SK-N-SH (cell line): ENCODE results near the gene PIGM. TPM values are rescaled to one million over a fixed set of nuclear protein-coding genes. Genes with fewer than 3 reads are reported as not detected.
A peak's percentile ranks its signal among the peaks of the same experiment; 100 is the strongest.

Source experiments
- CTCF ChIA-PET: fragments of 300-600, 350-600 bp; formaldehyde crosslinking; extraction: SDS; loops from one replicate; lab custom pipeline; 2021; lab: Yijun Ruan, JAX
- POLR2A ChIA-PET: fragments of 350-600 bp; sonication (Branson Sonifier 250); formaldehyde crosslinking; extraction: SDS; loops from one replicate; lab custom pipeline; 2020; ENCODE audit warnings: antibody characterized with exemption, inconsistent platforms; lab: Yijun Ruan, JAX
- DNase-seq: peaks from one replicate; pipeline ENCODE4 v3.0.0; 2012
- H2AFZ ChIP-seq: fragments of 200-600 bp; sonication (generic); 2 replicates; pipeline ENCODE4 v1.8.1; 2016; ENCODE audit warnings: antibody characterized with exemption, mild to moderate bottlenecking, low read depth
- H3F3A ChIP-seq: fragments of 200-600 bp; sonication (generic); replicated peaks from 2 replicates; pipeline ENCODE3; 2016; ENCODE audit warnings: antibody characterized with exemption, mild to moderate bottlenecking; ENCODE audit not compliant: insufficient read depth
- H3K27ac ChIP-seq, 2 experiments: fragments of 200-500 bp in 1 of 2; fragments of 200-600 bp in 1 of 2; sonication (Bioruptor generic) in 1 of 2; sonication (generic), shearing (Covaris generic) in 1 of 2; 2 replicates each; pipeline versions ENCODE4 v1.5.1 to v1.6.1; 2014 to 2016; ENCODE audit warnings: low read depth in 2 of 2, inconsistent platforms in 1 of 2, low read length in 1 of 2, mild to moderate bottlenecking in 1 of 2, mixed read lengths in 1 of 2
- H3K27me3 ChIP-seq: fragments of 200-600 bp; sonication (generic), shearing (Covaris generic); 2 replicates; pipeline ENCODE4 v1.6.1; 2016; ENCODE audit warnings: mixed run types; ENCODE audit not compliant: insufficient read depth
- H3K36me3 ChIP-seq, 2 experiments: fragments of 200-500 bp in 1 of 2; fragments of 200-600 bp in 1 of 2; sonication (Bioruptor generic) in 1 of 2; sonication (generic) in 1 of 2; replicated peaks in 1 of 2; 2 replicates each; pipeline versions ENCODE3 to v1.5.1; 2014 to 2016; ENCODE audit warnings: low read length in 1 of 2, mild to moderate bottlenecking in 1 of 2; ENCODE audit not compliant: insufficient read depth in 2 of 2, control insufficient read depth in 1 of 2
- H3K4me1 ChIP-seq, 2 experiments: fragments of 200-500 bp in 1 of 2; fragments of 200-600 bp in 1 of 2; sonication (Bioruptor generic) in 1 of 2; sonication (generic), shearing (Covaris generic) in 1 of 2; 2 replicates each; pipeline versions ENCODE4 v1.5.1 to v1.6.1; 2014 to 2016; ENCODE audit warnings: low read depth in 1 of 2, low read length in 1 of 2, mixed run types in 1 of 2; ENCODE audit not compliant: insufficient read depth in 2 of 2, control insufficient read depth in 1 of 2
- H3K4me2 ChIP-seq: fragments of 200-600 bp; sonication (generic), shearing (Covaris generic); 2 replicates; pipeline ENCODE4 v1.6.1; 2017; ENCODE audit warnings: mixed run types
- H3K4me3 ChIP-seq, 2 experiments: fragments of 200-500 bp in 1 of 2; fragments of 200-600 bp in 1 of 2; sonication (Bioruptor generic) in 1 of 2; sonication (generic), shearing (Covaris generic) in 1 of 2; 2 replicates each; pipeline versions ENCODE4 v1.5.1 to v1.8.1; 2014 to 2016; ENCODE audit warnings: low read depth in 2 of 2, inconsistent platforms in 1 of 2, low read length in 1 of 2, mild to moderate bottlenecking in 1 of 2, mixed read lengths in 1 of 2, moderate library complexity in 1 of 2
- H3K79me2 ChIP-seq: fragments of 200-600 bp; sonication (generic); 2 replicates; pipeline ENCODE4 v1.8.1; 2017; ENCODE audit warnings: mild to moderate bottlenecking; ENCODE audit not compliant: insufficient read depth
- H3K9ac ChIP-seq: fragments of 200-600 bp; sonication (generic); 2 replicates; pipeline ENCODE4 v1.6.1; 2017; ENCODE audit warnings: mixed run types
- H3K9me2 ChIP-seq: fragments of 200-600 bp; sonication (generic); 2 replicates; pipeline ENCODE4 v1.6.1; 2017; ENCODE audit warnings: mixed run types
- H3K9me3 ChIP-seq: fragments of 200-600 bp; sonication (generic); 2 replicates; pipeline ENCODE4 v1.6.1; 2017; ENCODE audit warnings: mixed run types, mild to moderate bottlenecking, moderate library complexity
- H4K20me1 ChIP-seq: fragments of 200-600 bp; sonication (generic); 2 replicates; pipeline ENCODE4 v1.6.1; 2017; ENCODE audit warnings: mild to moderate bottlenecking, mixed run types; ENCODE audit not compliant: insufficient read depth
- CHD2 ChIP-seq: fragments of 150-350 bp; IDR thresholded peaks from 2 replicates; pipeline ENCODE4 v1.6.1; 2018; ENCODE audit warnings: low read length; ENCODE audit not compliant: partially characterized antibody
- EP300 ChIP-seq, 2 experiments: IDR thresholded peaks; 2 replicates each; pipeline versions ENCODE4 v1.4.0 to v1.6.1; 2012; ENCODE audit warnings: borderline replicate concordance in 1 of 2, low read depth in 1 of 2, low read length in 1 of 2
- FOXJ3 ChIP-seq: sonication (generic); formaldehyde crosslinking; IDR thresholded peaks from 2 replicates; pipeline ENCODE4 v1.5.1; 2020; ENCODE audit warnings: mild to moderate bottlenecking, missing genetic modification reagents
- GATA2 ChIP-seq: sonication (generic); formaldehyde crosslinking; IDR thresholded peaks from 2 replicates; pipeline ENCODE4 v1.5.0; 2020; ENCODE audit warnings: mild to moderate bottlenecking, missing genetic modification reagents
- POLR2AphosphoS5 ChIP-seq: IDR thresholded peaks from 2 replicates; pipeline ENCODE4 v1.6.1; 2012; ENCODE audit warnings: low read depth, low read length
- RAD21 ChIP-seq: IDR thresholded peaks from 2 replicates; pipeline ENCODE4 v1.6.1; 2012; ENCODE audit warnings: mild to moderate bottlenecking, low read length
- RCOR1 ChIP-seq: fragments of 150-350 bp; IDR thresholded peaks from 2 replicates; pipeline ENCODE4 v1.6.1; 2017; ENCODE audit warnings: antibody characterized with exemption, low read length
- SIN3A ChIP-seq: IDR thresholded peaks from 2 replicates; pipeline ENCODE4 v1.6.1; 2012; ENCODE audit warnings: low read depth, mild to moderate bottlenecking, low read length, moderate library complexity, borderline replicate concordance
- SMC3 ChIP-seq: IDR thresholded peaks from 2 replicates; pipeline ENCODE4 v1.6.1; 2012; ENCODE audit warnings: low read depth, low read length, improper control_type of control experiment
- YY1 ChIP-seq: IDR thresholded peaks from 2 replicates; pipeline ENCODE4 v1.4.0; 2012; ENCODE audit warnings: low read depth, mild to moderate bottlenecking
- WGBS: methylation state at CpG from one replicate; pipeline ENCODE4 v1.1.6; 2017; ENCODE audit warnings: low lambda C conversion rate; 5-methylcytosine and 5-hydroxymethylcytosine counted together
- polyA plus RNA-seq, 3 experiments: library from polyadenylated mRNA; depleted of rRNA; stranded (reverse); fragments of >200 nt; gene quantifications; 2 replicates each; pipeline ENCODE4 v1.2.3, GENCODE V29; 2012
- TF ChIP-seq, protein P1 (sequence below): fragments of 200-600 bp; sonication (generic); IDR thresholded peaks from 2 replicates; pipeline ENCODE4 v1.6.1; 2017; ENCODE audit warnings: antibody characterized with exemption, mild to moderate bottlenecking, moderate library complexity

The PIGM gene
- polyA plus RNA-seq, 1 of the 3 experiments (the other 2 are of a cell fraction) = 4.0 TPM

DNA sequence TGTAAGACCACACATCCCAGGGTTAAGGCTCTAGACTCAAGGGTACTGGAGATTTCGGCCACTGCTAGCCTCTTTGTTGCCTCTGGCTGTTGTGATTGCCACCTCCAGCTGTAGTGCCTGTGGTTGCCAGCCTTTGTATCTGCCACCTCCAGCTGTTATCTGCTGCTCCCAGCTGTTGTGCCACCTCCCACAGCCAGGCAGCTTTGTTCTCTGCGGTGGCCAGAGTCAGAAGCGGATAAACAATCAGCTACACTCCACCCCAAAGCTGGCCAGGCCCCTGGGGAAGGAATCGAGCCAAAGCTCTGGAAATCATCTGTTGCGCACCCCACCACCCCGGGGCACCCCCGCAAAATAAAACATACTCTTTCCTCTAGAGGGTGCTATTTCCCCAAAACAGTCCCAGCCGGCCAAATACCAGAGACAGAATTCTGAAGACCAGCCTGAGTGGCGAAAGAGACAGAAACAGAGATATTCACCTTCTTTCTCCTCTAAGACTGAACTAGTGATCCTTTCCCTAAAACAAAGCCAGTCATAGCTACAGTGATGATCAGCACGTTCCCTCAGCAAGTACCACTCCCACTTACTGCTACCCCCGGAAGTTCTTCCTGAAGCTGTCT lies 14.8 kb upstream of the PIGM start:
- H3K4me3 ChIP-seq = no peak overlapping the region
- H3F3A ChIP-seq = no peaks in the 10 kb centered on the region
- ChIA-PET CTCF (interaction anchor here (0.6 to 7.8 kb wide), 36 partner anchors 9 to 248 kb away, joined by 3 to 163 read pairs (median 5); partner anchors contain the start of genes DCAF8, IGSF8, KCNJ10 and KCNJ9), POLR2A (interaction anchor here (1.0 kb wide), 2 partner anchors 15 to 35 kb away, joined by 3 to 4 read pairs; partner anchors contain the start of genes KCNJ9 and PIGM)
- no peaks in the 10 kb centered on the region for H3K9me2 ChIP-seq
- H3K27ac ChIP-seq = no peak overlapping the region
- peak; percentile 80 for DNase-seq
- H3K4me2 ChIP-seq = no peak overlapping the region; the same call in 1 of the 2 replicates
- no peaks in the 10 kb centered on the region for H3K36me3 ChIP-seq
- no peak overlapping the region; the same call in 1 of the 2 replicates for H2AFZ ChIP-seq
- H3K4me1 ChIP-seq = peaks cover 0 to 11% of the 10 kb centered on the region in 2 experiments; a peak in 2 of 4 replicates
- peaks cover 30% of the 10 kb centered on the region; the same call in 1 of the 2 replicates for H3K27me3 ChIP-seq
- H3K9ac ChIP-seq = no peak overlapping the region
- H4K20me1 ChIP-seq = no peaks in the 10 kb centered on the region
- WGBS = 15% methylated on average over 11 of the region's 11 CpGs
- peak; percentile 49 for TF ChIP-seq CHD2
- TF ChIP-seq RAD21 = peak; percentile 77
- peak; percentile 62; the same call in 1 of the 2 replicates for TF ChIP-seq GATA2 (CRISPR knock-in tag)
- TF ChIP-seq RCOR1 = no peak
- TF ChIP-seq SMC3 = peak; percentile 40; the same call in 1 of the 2 replicates
- TF ChIP-seq POLR2AphosphoS5 = no peak
- TF ChIP-seq, protein P1, sequence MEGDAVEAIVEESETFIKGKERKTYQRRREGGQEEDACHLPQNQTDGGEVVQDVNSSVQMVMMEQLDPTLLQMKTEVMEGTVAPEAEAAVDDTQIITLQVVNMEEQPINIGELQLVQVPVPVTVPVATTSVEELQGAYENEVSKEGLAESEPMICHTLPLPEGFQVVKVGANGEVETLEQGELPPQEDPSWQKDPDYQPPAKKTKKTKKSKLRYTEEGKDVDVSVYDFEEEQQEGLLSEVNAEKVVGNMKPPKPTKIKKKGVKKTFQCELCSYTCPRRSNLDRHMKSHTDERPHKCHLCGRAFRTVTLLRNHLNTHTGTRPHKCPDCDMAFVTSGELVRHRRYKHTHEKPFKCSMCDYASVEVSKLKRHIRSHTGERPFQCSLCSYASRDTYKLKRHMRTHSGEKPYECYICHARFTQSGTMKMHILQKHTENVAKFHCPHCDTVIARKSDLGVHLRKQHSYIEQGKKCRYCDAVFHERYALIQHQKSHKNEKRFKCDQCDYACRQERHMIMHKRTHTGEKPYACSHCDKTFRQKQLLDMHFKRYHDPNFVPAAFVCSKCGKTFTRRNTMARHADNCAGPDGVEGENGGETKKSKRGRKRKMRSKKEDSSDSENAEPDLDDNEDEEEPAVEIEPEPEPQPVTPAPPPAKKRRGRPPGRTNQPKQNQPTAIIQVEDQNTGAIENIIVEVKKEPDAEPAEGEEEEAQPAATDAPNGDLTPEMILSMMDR = peak; percentile 67
- no peak for TF ChIP-seq YY1
- TF ChIP-seq FOXJ3 (CRISPR knock-in tag) = peak; percentile 36; the same call in 1 of the 2 replicates
- TF ChIP-seq EP300 (IDR thresholded peaks at IDR 0.05; ENCODE audit: borderline replicate concordance in 1 of 2, low read depth in 1 of 2, low read length in 1 of 2) = peak in 1 of 2 experiments; percentile 27; a peak in 1 of 4 replicates
- H3K79me2 ChIP-seq = no peaks in the 10 kb centered on the region
- no peaks in the 10 kb centered on the region for H3K9me3 ChIP-seq

DNA sequence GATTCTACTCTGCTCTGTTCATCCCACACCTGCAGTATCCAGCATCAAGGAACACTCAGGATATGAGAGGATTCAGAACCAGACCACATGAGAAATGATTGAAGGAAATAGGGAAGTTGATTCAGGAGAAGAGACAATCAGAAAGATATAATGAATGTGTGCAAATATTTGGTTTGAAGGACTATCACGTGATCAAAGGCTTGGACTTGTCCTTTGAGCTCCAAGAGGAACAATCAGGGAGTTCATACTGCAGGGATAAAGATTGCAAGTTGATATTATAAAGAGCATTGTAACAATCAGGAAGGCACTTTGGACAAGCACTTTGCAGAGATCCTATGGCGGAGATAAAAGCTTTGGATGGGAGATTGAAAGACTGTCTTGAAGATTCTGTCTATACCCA lies 13.9 kb upstream of the PIGM start:
- no peak overlapping the region for H3K4me3 ChIP-seq
- no peaks in the 10 kb centered on the region for H3K36me3 ChIP-seq
- no peak for TF ChIP-seq SIN3A
- H3F3A ChIP-seq = no peaks in the 10 kb centered on the region
- no peaks in the 10 kb centered on the region for H3K9me3 ChIP-seq
- no peaks in the 10 kb centered on the region for H4K20me1 ChIP-seq
- ChIA-PET POLR2A (no interaction called here), CTCF (interaction anchor here (0.8 to 7.8 kb wide), 28 partner anchors 9 to 249 kb away, joined by 3 to 163 read pairs (median 9); partner anchors contain the start of genes DCAF8, IGSF8, KCNJ10 and KCNJ9)
- H3K79me2 ChIP-seq = no peaks in the 10 kb centered on the region
- no peak overlapping the region for H3K9ac ChIP-seq
- WGBS = 36% methylated on average over 2 of the region's 2 CpGs
- H3K9me2 ChIP-seq = no peaks in the 10 kb centered on the region
- peaks cover 0 to 11% of the 10 kb centered on the region in 2 experiments; a peak in 2 of 4 replicates for H3K4me1 ChIP-seq
- no peak overlapping the region for H2AFZ ChIP-seq
- H3K4me2 ChIP-seq = no peak overlapping the region
- DNase-seq = no peak
- H3K27ac ChIP-seq = no peak overlapping the region
- peaks cover 22% of the 10 kb centered on the region; the same call in 1 of the 2 replicates for H3K27me3 ChIP-seq
